ENCODE data around the gene ANXA2R. TPM values are rescaled to one million over a fixed set of nuclear protein-coding genes. Genes with fewer than 3 reads are reported as not detected.

ANXA2R gene
- total RNA-seq, 1 experiment from 2014 or later, result 6.2 TPM

DNA sequence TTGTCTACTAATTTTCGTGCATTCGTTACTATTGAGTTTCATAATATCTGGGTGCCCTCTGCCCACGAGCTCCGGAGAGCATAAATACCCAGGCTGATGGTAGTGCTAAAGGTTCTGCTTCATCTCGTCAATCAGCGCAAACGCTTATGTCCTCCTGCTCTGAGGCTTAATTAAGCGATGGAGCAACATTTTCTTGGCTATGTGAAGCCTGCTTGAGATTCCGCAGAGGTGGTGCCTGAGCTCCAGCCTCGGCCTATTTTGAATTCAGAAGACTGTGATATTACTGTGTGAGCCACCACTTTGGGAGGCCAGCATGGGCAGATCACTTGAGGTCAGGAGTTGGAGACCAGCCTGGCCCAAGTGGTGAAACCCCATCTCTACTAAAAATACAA lies 44.8 kb downstream of the ANXA2R start:
- H3K27ac ChIP-seq (ENCODE audit: low read length), result no peak overlapping the region
- intact Hi-C loops (cut with micrococcal nuclease; ENCODE audit: unreplicated experiment), result no loop called here
- H3K4me3 ChIP-seq (ENCODE audit: low read depth in 2 of 2, low read length in 2 of 2), result no peak overlapping the region; a peak in 1 of 4 replicates
- H3K9me3 ChIP-seq (ENCODE audit: control insufficient read depth, insufficient read depth, low read depth, low read length), result peaks cover 10% of the 10 kb centered on the region; the same call in 1 of the 2 replicates
- TF ChIP-seq TCF7L2 (IDR thresholded peaks at IDR 0.05; ENCODE audit: low read depth, low read length) (no peak), SIN3A (IDR thresholded peaks at IDR 0.05; ENCODE audit: borderline replicate concordance, insufficient read depth, low read depth, low read length) (no peak), CTCF (IDR thresholded peaks at IDR 0.05) (no peak), REST (IDR thresholded peaks at IDR 0.05; ENCODE audit: insufficient read depth in 1 of 2, low read depth in 2 of 2, low read length in 1 of 2) (no peak), POLR2AphosphoS5 (IDR thresholded peaks at IDR 0.05; ENCODE audit: low read depth, low read length) (no peak)
- ATAC-seq (no peak), DNase-seq (ENCODE audit: low read depth, low spot score) (no peak)
- no TSS peak for BruUV-seq (replicated peaks)
- ChIA-PET POLR2A (no interaction called here), CTCF (no interaction called here)
- in situ Hi-C loops (cut with HindIII; ENCODE audit: low pct_unique_long_range_greater_than_20kb, low sequenced_read_pairs), result no loop called here
- H3K36me3 ChIP-seq (ENCODE audit: control insufficient read depth, insufficient read depth, low read length), result no peaks in the 10 kb centered on the region
- H3K4me1 ChIP-seq (ENCODE audit: control insufficient read depth, insufficient read depth, low read length), result 0 out of 2 replicates have a peak, but pooled peaks cover 3% of the 10 kb centered on the region
- H3K27me3 ChIP-seq (ENCODE audit: control insufficient read depth, insufficient read depth, low read length), result no peaks in the 10 kb centered on the region

GRCh38 chr5:42994555-42995359 lies 45.4 kb downstream of the ANXA2R start:
- Histone ChIP-seq H3K36me3 (ENCODE audit: control insufficient read depth, insufficient read depth, low read length) (no peaks in the 10 kb centered on the region), H3K4me3 (ENCODE audit: low read depth in 2 of 2, low read length in 2 of 2) (peak overlapping the region in 1 of 2 experiments; percentile 21; a peak in 1 of 4 replicates), H3K9me3 (ENCODE audit: control insufficient read depth, insufficient read depth, low read depth, low read length) (peaks cover 10% of the 10 kb centered on the region; the same call in 1 of the 2 replicates), H3K4me1 (ENCODE audit: control insufficient read depth, insufficient read depth, low read length) (0 out of 2 replicates have a peak, but pooled peaks cover 3% of the 10 kb centered on the region), H3K27me3 (ENCODE audit: control insufficient read depth, insufficient read depth, low read length) (no peaks in the 10 kb centered on the region), H3K27ac (ENCODE audit: low read length) (no peak overlapping the region)
- POLR2A ChIA-PET, result interaction anchor here (0.6 kb wide), 1 partner anchor 272 kb away, joined by 3 read pairs; no protein-coding TSS in a partner anchor
- intact Hi-C loops (cut with micrococcal nuclease; ENCODE audit: unreplicated experiment) (no loop called here), in situ Hi-C loops (cut with HindIII; ENCODE audit: low pct_unique_long_range_greater_than_20kb, low sequenced_read_pairs) (no loop called here)
- CTCF ChIA-PET, result interaction anchor here (0.7 kb wide), 1 partner anchor 411 kb away, joined by 3 read pairs; no protein-coding TSS in a partner anchor
- no TSS peak for BruUV-seq (replicated peaks)
- ATAC-seq (no peak), DNase-seq (ENCODE audit: low read depth, low spot score) (no peak)
- TF ChIP-seq POLR2AphosphoS5 (IDR thresholded peaks at IDR 0.05; ENCODE audit: low read depth, low read length) (no peak), TCF7L2 (IDR thresholded peaks at IDR 0.05; ENCODE audit: low read depth, low read length) (no peak), SIN3A (IDR thresholded peaks at IDR 0.05; ENCODE audit: borderline replicate concordance, insufficient read depth, low read depth, low read length) (no peak), REST (IDR thresholded peaks at IDR 0.05; ENCODE audit: insufficient read depth in 1 of 2, low read depth in 2 of 2, low read length in 1 of 2) (no peak)

All from Panc1 (cell line).